OCI-M1 (cell line): Measurements from ENCODE around the gene PSMF1.

ENCODE experiments used
- DNase-seq: peaks from one replicate; lab custom pipeline; 2025; lab: John Stamatoyannopoulos, UW

The PSMF1 gene

DNA sequence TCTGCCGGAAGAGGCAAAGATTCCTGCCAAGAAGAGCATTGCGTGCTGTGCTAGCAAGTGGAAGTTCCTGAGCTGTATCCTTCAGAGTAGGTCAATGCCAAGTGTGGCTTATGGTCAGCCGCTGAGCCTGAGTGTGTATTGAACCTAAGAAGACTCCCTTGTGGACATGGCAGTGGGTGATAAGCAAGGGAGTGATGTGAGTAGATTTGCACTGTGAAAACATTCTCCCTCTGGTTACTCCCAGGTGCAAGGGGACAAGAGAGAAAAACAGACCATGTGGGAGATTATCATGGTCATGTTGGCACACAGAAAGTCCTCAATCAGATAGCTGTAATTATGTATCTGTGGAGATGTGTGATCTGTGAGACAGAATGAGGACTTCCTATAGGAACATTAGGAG, 72.4 kb downstream of the PSMF1 start:
- DNase-seq: peak; percentile 76

DNA sequence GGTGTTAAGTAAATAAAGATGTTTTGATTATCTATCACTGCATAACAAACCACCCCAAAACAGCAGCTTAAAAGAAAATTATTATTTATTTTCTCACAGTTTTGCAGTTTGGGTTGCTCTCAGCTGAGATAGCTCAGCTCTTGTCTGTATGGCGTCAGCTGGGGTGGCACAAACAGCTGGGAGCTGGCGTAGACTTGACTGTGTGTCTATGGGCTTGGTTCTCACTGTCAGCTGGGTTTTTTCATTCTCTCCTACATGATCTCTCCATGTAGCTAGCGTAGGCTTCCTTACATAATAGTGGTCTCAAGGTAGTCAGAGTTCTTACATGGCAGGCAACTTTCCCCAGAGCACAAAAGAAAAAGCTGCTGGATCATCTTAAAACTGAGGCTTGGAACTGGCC, 72.9 kb downstream of the PSMF1 start:
- no peak for DNase-seq

GRCh38 chr20:1195226-1195625, 76.8 kb downstream of the PSMF1 start:
- DNase-seq: no peak

GRCh38 chr20:1196634-1197033, 78.2 kb downstream of the PSMF1 start:
- peak; percentile 57 for DNase-seq

GRCh38 chr20:1197801-1198200, 79.4 kb downstream of the PSMF1 start:
- DNase-seq: no peak

GRCh38 chr20:1198751-1199150, 80.3 kb downstream of the PSMF1 start:
- no peak for DNase-seq

- DNase-seq: peak; percentile 33
Observed at GRCh38 chr20:1199212-1199873, 80.9 kb downstream of the PSMF1 start.

DNA sequence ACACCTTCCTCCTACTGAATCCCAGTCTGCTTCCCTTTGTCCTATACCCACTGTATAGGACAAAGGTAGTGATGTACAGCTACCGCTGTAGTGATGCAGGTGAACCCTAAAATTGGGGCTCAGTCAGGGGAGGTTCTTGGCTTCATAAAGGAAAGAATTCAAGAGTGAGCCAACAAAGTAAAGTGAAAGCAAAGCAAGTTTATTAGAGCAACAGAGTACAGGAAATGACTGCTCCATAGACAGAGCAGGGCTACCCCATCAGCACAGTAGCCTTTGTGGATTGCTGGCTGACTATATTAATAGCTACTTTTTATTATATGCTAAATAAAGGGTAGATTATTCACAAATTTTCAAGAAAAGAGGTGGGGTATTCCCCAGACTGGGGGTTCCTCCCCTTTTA, 81.6 kb downstream of the PSMF1 start:
- no peak for DNase-seq

- no peak for DNase-seq
Observed at GRCh38 chr20:1202762-1203504, 84.5 kb downstream of the PSMF1 start, which contains the start of gene C20orf202. Gene C20orf202, plus strand, starts transcription at chr20:1203454. Its CDS starts 132 bp downstream, at chr20:1203586.

- DNase-seq: no peak
Observed at GRCh38 chr20:1203630-1204029, 85.2 kb downstream of the PSMF1 start.

DNA sequence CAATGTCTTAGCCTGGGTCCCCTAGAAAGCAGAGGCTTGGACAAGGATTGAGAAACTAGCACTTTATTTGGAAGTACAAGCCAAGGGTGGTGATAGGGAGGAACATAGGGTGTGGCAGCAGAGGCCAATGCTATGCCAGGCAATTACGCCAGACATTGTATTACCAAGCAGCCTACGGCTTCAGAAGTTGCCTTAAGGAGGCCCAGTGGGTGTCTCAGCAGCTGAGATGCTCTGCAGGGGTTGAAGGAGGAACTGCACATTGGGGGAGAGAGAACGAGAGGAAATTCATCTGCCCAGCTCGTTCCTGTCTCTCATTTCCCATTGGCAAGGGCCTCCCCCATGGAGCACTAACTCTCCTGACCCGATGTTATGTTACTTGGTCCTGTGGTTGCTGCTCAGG, 85.7 kb downstream of the PSMF1 start:
- no peak for DNase-seq

DNA sequence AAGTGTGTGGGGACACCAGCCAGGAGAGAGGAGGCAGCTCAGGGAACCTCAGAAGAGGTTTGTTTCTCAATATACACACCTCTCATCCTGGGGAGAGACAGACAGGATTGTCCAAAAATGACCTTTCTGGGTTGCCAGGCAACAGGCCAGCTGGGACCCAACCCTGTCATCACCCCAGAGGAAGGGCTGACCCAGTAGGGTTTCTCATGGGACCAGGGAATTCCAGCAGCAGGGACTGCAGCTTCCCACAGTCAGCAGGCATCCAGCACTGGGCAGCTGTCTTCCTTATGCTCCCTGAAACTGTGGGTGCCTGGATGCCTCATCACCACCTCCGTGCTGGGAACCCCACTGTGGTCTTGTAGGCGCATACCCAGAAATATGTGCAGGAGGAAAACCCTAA, 86.2 kb downstream of the PSMF1 start:
- no peak for DNase-seq

GRCh38 chr20:1205802-1206201, 87.4 kb downstream of the PSMF1 start:
- no peak for DNase-seq

DNA sequence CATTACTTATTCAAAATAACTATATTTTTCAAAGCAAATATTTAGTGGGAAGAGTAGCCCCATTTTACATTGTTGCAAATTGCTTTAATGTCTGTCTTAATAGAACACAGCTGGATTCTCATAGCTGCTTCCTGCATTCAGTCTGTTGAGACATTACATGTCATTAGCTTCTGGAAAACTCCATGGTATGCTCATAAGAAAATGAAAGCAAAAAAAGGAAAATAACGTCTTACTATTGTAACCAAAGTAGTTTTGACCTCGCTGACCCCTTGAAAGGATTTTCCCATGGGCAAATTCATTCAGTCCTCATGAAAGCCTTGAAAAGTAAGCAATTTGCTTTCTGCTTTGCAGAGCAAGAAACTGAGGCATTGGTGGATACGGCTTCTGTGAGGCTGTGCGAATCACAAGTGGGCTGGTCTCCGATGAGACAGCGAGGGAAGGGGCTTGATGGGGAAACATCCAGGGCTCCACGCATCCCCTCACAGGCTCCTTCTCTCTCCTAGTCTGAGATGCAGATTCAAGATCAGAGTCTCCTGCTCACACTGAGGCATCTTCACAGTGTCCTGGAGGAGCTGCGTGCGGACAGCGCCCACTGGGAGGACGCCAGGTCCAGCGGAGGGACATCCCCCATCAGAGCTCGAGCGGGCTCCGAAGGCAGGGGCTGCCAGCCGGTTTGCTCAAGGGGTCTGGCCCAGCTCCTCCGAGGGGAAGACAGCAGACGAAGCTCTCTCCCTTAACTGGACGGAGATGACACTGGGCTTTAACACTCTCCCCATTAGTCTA, 88.2 kb downstream of the PSMF1 start:
- peak; percentile 22 for DNase-seq

GRCh38 chr20:1207293-1207878, 89.0 kb downstream of the PSMF1 start:
- DNase-seq: no peak

DNA sequence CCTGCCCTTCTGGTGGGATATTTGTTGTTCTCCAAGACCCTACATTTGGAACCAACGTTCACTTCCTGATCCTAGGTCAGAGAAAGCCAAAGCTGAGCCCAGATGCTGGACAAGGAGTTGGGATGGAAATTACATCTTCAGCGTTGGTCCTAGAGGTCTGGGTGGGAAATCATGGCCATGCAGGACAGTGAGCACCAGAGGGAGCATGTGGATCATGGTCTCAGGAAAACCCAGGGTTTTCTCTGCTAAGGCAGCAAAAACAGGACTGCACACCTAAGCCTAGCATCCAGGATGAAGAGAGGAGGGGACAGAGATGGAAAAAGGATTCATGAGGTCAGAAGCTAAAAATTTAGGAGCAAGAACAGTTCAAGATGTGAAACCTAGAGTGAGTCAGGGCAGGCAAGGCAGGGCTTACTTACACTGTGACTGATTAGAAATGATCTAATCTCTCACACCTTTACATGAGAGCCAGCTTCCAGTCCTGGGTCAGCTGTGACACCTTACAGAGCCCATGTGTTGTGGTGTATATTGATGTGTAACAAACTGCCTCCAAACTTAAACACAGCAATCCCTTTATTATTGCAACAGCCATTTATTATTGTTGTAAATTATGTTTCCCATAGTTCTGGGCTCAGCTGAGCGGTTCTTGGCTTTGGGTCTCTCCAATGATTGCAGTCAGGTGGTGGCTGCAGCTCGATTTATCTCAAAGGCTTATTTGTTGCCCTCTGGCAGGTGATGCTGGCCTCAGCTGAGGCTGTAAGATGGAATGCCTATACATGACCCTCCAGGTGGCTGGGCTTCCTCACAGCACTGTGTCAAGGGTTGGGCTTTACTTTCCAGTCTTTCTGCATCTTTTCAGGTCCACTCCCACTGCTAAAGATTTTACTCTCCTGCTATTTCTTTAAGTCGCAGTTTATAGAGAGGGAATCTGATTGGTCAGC, 91.3 kb downstream of the PSMF1 start:
- no peak for DNase-seq

GRCh38 chr20:1210501-1210900, 92.1 kb downstream of the PSMF1 start:
- no peak for DNase-seq

GRCh38 chr20:1212023-1212422, 93.6 kb downstream of the PSMF1 start:
- DNase-seq: peak; percentile 44

DNA sequence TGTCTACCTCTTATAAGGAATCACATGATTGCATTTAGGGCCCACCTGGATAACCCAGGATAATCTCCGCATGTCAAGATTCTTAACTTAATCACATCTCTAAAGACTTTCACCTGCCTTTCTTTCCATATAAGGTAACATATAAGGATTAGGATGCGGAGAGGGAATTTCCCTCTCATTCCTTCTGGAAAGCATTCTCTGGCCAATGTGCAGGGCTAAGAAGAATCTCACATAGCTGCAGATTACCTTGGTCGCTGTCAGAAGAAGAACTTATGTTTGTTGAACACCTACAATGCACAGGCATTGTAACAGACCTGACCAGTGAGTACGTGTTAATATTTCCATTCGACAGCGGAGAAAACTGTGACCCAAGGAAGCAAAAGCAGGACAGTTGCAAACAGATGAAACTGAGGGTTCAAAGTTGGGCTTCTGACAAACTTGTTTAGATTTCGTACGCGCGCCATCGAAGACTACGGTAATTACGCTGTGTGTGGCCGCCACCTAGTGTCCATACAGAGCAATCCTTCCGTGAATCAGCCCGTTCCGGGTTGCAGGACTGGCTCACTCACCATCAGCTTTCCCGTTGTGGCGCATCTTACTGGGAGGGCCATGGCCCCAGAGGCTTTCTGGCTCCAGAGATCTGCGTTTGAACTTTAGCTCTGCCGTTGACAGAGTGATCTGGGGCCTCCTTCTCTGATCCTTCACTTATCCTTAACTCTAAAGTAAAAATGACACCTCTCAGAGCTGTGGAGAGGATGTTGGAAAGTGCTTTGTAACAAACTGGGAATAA, 94.4 kb downstream of the PSMF1 start:
- peak; percentile 91 for DNase-seq

DNA sequence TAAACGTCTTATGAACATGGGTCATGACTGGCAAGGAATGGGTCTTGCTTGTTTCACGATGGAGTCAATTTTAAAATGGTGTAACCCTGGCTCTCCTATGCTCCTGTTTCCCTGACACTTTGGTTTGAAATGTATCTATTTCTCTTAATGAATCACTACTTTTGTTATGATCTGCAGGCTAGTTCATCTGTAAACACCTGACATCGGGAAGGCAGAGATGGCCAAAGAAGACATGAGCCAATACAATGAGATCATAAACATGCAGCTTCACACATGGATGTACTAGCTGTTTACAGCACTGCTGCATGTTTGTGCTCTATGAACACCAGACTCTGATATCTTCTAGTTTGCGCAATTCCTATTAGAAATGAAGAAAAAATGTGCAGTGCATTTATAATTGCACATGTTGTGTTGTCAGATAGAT, 96.4 kb downstream of the PSMF1 start:
- no peak for DNase-seq
